Colon (tissue), 2 donors: ENCODE results near the gene CALML6.

ENCODE experiments used
- FAIRE-seq: peaks from 2 replicates; lab custom pipeline; 2012; peaks lifted over from hg19 to GRCh38; lab: Jason Lieb, UNC
- donor health status: control.
- donor health status: control.

Gene CALML6

DNA sequence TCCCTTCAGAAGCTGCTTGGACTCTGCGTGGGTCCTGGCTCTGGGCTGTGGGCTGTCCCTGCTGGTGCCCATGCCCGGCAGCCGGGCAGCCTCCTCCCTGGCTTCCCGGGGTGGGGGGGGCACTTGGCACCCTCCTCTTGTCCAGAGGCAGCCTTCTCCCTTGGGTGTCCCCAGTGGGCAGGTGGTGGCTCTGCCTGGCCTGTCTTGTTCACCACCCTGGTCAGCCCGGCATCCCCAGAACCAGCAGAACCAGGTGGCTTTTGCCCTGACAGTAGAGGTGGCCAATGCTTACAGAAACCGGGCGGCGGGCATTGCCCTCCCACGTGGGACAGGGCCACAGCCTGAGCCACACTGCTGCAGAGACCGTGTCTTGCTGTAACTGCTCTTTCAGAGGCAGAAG, 50.5 kb downstream of the CALML6 start:
- no peak for FAIRE-seq

DNA sequence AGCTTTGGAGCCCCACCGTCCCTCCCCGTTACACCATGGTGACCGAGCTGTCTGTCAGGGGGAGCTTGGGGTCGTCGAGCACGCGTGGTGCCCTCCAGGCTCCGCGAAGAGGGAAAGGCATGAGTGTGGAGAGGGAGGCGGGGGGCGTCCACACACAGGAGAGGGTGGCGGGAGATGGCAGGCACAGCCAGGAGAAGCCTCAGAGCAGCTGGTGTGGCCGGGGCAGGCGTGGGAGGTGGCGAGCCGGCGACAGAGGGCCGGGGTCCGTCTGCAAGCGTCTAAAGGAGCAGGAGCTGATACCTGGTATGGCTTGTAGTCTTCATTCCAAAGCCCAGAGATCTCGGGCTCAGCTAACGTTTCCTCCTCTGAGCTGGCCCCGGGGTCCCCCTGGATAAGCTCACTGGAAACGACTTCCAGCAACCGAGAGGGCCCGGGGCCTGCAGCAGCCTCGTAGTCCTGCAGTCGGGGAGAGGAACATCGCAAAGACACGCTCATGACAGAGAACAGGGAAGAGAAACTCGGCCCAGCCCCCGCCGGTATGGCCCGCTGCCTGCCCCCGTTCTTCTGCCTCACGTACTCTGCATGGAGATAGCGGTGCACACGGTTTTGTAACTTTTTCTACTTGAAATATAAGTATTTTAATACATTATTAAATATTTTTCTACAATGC, 51.1 kb downstream of the CALML6 start:
- FAIRE-seq: no peak
